Esophagus squamous epithelium (tissue), 4 donors: ENCODE measurements around the gene CAMK2N1.

Experiments
- POLR2A ChIP-seq, 4 donors: fragments of 450-650 bp; IDR thresholded peaks; one replicate each; pipeline ENCODE4 v1.6.1; 2017; ENCODE audit warnings: antibody characterized with exemption in 4 of 4, mild to moderate bottlenecking in 4 of 4, moderate library complexity in 3 of 4
- TF ChIP-seq, protein P1 (sequence below), 6 experiments: fragments of 450-650 bp in 4 of 6; fragments of 200-600 bp in 2 of 6; sonication (generic) in 2 of 6; IDR thresholded peaks; one replicate each; pipeline ENCODE4 v1.5.1; 2016 to 2019; ENCODE audit warnings: antibody characterized with exemption in 6 of 6, mild to moderate bottlenecking in 4 of 6, moderate library complexity in 4 of 6

DNA sequence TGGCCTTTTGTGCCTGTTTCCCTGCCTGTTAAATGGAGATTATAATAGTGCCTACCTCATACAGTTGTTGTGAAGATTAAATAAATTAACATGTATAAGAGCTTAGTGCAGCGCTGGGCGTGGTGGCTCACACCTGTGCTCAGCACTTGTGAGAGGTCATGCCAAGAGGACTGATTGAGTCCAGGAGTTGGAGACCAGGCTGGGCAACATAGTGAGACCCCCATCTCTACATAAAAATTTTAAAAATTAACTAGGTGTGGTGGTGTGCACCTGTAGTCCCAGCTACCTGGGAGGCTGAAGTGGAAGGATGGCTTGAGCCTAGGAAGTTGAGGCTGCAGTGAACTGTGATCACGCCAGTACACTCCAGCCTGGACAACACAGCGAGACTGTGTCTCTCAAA, 12.1 kb downstream of the CAMK2N1 start:
- TF ChIP-seq, protein P1, sequence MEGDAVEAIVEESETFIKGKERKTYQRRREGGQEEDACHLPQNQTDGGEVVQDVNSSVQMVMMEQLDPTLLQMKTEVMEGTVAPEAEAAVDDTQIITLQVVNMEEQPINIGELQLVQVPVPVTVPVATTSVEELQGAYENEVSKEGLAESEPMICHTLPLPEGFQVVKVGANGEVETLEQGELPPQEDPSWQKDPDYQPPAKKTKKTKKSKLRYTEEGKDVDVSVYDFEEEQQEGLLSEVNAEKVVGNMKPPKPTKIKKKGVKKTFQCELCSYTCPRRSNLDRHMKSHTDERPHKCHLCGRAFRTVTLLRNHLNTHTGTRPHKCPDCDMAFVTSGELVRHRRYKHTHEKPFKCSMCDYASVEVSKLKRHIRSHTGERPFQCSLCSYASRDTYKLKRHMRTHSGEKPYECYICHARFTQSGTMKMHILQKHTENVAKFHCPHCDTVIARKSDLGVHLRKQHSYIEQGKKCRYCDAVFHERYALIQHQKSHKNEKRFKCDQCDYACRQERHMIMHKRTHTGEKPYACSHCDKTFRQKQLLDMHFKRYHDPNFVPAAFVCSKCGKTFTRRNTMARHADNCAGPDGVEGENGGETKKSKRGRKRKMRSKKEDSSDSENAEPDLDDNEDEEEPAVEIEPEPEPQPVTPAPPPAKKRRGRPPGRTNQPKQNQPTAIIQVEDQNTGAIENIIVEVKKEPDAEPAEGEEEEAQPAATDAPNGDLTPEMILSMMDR (IDR thresholded peaks at IDR 0.05), result no peak
- TF ChIP-seq POLR2A (IDR thresholded peaks at IDR 0.05), result no peak
